ENCODE results near the gene ZG16.
"Not testable (repeated sequence)": the region's sequence is repeated elsewhere in the genome, so short reads cannot be mapped to it uniquely, and the experiment has no call there.

Gene ZG16

DNA sequence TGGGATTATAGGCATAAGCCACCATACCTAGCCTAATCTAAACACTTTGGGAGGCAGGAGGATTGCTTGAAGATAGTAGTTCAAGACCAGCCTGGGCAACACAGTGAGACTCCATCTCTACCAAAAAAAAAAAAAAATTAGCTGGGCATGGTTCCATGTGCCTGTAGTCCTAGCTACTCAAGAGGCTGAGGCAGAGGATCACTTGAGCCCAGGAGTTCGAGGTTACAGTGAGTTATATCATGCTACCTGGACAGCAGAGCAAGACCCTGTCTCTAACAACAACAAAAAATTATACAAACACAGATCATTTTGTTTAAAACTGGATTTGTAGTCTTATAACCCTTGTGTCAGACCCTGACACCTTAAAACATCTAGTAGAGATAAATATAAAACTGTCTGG, 24.5 kb upstream of the ZG16 start:
- no peak for DNase-seq

DNA sequence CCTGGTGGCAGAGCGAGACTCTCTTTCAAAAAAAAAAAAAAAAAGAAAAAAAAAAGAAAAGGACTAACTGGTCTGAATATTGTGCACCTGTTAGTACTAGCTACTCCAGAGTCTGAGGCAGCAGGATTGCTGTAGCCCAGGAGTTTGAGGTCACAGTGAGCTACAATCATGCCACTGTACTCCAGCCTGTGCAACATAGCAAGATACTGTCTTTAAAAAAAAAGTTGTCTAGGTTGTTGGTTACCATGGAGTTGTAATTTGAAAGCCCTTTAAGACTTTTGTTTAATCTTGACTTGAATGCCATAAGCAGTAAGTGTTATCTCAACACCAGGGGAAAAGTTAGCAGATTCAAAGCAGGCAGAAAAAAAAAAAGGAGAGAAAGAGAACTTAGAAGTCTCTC, 21.4 kb upstream of the ZG16 start:
- DNase-seq: no peak

DNA sequence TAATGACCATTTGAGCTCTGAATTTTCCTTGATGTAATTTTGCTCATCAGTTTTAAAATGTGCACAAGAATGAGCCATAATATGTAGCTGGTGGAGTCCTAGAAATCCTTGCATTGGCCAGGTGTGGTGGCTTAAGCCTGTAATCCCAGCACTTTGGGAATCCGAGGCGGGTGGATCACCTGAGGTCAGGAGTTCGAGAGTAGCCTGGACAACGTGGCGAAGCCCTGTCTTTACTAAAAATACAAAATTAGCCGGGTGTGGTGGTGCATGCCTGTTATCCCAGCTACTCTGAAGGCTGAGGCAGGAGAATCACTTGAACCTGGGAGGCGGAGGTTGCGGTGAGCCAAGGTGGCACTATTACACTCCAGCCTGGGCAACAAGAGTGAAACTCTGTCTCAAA, 21.0 kb upstream of the ZG16 start:
- DNase-seq: not testable (repeated sequence)

DNA sequence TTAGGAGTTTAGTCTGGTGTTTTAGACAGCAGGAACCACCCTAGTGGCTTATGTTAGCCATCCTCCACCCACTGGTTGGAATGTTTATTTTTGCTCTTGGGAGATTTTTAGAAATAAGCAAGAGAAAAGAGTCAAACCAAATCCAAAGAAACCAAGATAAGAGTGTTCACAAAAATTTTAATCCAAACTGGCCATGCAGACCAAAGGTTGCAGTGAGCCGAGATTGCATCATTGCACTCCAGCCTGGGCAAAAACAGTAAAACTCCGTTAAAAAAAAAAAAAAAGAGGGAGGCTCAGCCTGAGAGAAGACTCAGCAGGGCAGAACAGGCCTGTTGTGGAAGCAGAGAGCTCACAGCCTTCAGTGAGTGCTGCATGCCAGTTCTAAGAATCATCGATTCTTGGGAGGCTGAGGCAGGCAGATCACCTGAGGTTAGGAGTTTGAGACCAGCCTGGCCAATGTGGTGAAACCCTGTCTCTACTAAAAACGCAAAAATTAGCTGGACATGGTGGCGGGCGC, 20.0 kb upstream of the ZG16 start:
- DNase-seq: no peak

DNA sequence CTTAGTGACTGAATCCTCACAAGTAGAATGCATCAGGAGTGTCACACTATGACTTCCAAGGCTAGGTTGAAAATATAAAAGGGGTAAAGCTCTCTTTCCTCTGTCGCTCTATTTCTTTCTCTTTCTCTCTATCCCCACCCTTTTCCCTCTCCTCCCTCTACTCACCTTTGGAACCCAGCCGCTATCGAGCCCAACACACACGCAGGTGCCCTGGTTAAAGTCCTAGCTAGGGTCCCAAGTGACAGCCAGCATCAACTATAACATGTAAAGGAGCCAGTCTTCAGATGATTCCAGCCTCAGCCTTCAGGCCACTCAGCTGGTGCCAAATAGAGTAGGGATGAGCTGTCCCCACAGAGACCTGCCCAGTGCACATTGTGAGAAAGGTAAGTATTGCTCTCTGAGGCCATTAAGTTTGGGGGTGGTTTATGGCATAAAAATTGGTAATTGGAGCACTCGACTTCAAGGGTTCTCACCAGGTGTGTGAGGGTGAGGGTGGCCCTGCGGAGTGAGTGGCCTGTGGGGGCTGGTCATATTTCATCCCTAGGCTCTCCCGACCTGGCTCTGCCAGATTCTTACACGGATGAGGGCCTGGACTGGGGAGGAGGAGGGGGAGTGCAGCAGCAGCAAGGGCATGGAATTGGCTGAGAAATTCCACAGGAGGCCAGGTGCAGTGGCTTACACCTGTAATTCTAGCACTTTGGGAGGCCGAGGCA, 17.3 kb upstream of the ZG16 start:
- DNase-seq: no peak

DNA sequence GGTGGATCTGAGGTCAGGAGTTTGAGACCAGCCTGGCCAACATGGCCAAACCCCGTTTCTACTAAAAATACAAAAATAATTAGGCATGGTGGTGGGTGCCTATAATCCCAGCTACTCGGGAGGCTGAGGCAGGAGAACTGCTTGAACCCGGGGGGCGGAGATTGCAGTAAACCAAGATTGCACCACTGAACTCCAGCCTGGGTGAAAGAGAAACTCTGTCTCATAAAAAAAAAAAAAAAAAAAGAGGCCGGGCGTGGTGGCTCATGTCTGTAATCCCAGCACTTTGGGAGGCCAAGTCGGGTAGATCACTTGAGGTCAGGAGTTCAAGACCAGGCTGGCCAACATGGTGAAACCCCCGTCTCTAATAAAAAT, 16.8 kb upstream of the ZG16 start:
- DNase-seq: not testable (repeated sequence)

DNA sequence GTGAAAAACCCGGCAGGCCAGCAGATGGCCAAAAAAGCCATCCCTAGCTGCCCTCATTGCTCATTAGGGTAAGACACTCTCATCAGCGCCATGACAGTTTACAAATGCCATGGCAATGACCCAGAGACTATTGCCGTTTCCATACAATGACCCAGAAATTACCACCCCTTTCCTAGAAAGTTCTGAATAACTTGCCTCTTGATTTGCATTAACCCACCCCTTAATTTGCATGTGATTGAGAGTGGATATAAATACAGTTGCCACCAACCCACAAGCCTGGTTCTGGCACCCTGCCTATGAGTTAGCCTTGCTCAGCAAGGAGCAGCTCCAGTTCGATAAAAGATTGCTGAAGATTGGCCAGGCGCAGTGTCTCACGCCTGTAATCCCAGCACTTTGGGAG, 16.2 kb upstream of the ZG16 start:
- DNase-seq: no peak

DNA sequence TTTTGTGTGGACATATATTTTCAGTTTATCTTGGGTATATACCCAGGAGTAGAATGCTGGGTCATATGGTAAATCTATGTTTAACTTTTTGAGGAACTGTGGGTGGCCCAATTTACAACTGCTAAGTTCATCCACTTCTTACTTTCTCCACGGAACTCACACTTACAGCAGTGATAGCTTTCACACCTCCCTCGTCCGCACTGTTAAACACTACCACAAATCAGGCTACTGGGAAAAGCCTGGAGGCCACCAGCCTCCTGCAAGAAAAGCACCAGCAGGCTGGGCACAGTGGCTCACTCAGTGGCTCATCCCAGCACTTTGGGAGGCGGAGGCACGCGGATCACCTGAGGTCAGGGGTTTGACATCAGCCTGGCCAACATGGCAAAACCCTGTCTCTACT, 14.7 kb upstream of the ZG16 start:
- DNase-seq: no peak

DNA sequence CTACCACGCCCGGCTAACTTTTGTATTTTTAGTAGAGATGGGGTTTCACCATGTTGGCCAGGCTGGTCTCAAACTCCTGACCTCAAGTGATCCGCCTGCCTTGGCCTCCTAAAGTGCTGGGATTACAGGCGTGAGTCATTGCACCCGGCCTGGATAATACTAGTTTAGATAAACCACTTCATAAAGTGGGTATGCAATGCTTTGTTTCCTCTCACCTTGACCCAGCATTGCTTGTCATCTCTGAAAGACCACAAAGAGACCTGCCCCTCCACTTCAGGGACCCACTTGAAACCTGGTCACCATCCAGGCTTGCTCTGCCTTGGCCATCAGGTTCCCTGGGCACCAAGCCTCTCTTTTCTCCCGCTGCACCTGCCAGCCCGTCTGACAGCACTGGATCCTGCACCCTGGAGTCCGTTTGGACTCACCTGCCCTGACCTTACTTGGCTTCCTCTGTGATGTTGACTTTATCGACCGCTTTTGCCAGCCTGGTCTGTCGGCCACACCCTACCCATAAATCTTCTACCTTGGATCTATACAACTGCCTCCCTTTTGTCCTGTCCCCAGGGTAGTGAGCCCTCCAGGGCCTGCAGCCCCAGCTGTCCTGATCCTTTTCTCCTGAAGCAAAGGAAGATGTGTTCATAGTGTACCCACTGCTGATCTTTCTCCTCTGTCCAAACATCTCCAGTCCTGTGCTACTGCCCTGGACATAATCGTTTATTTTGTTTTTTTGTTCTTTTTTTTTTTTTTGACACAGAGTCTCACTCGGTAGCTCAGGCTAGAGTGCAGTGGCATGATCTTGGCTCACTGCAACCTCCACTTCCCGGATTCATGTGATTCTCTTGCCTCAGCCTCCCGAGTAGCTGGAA, 12.7 kb upstream of the ZG16 start:
- DNase-seq: no peak

DNA sequence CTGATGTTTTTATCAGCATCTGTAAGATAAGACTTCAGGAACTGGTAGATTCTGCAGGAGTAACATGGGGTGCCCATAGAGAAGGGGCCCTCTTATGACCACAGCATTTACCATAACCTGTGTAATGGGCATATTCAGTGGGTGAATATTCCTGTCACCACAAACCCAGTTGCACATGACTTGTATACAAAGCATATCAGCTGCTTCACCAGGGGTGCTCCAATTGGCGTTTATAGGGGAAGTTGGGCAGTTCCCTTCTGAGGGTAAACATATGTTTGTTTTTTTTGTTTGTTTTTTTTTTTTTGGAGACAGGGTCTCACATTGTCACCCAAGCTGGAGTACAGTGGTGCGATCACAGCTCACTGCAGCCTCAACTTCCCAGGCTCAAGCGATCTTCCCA, 11.5 kb upstream of the ZG16 start:
- DNase-seq: no peak

DNA sequence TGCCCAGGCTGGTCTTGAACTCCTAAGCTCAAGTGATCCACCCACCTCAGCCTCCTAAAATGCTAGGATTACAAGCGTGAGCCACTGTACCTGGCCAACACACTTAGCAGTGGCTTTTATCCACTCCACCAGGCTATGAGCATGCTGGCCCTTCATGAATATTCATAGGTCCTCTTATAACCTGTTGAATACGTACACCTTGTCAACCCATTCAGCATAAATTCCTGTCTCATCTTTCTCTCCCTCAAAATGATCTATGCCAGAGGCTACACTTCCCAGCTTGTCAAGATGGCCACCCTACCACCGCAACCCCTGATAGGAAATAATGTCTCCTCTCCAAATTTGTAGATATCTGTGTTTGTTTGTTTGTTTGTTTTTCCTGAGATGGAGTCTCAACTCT, 11.0 kb upstream of the ZG16 start:
- DNase-seq: no peak

DNA sequence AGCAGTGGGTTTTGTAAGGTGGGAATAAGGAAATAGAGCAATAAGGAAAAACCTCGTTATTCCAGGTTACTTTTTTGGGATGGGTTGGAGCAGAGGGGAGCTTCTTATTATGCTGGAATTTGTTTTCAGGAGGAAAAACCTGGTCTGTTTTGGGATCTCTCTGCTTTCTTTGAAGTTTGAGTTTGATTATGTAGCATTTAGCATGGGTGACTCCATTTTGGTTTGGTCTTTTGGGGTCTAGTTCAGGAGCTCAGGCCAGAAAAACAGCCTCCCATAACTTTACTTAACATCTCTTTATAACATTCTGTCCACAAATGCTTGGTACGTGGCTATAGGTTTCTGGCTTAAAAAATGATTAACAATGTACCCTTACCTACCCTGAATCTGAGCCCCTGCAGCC, 8.5 kb upstream of the ZG16 start:
- DNase-seq: no peak

DNA sequence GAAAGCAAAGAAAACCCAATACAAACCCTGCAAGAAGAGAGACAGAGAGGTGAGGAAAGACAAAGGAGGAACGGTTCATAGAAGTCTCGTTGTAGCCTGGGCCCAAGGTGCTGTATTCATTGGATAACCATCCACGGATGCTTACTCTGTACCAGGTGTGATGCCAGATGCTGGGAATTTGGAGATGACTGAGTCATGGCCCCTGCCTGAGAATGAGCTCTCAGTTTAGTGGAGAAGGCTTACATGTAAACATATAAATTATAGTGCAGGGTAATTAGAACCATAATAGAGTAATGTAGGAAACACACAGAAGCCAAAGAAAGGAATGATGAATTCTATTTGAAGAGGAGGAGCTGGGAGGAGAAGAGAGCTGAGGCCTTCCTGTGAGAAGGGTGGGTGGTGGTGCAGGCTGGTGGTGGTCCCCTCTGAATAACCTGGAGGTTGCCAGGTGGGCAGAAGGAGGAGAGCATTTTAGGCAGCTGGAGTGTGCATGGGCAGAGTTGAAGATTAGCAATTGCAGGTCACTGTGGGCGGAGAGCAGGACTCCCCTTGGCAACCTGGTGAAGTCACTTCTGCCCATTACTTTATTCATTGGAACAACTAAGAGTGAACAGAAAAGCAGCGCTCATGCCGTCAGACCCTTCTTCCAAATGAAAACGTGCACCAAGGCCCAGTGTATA, 7.7 kb upstream of the ZG16 start:
- DNase-seq: no peak

DNA sequence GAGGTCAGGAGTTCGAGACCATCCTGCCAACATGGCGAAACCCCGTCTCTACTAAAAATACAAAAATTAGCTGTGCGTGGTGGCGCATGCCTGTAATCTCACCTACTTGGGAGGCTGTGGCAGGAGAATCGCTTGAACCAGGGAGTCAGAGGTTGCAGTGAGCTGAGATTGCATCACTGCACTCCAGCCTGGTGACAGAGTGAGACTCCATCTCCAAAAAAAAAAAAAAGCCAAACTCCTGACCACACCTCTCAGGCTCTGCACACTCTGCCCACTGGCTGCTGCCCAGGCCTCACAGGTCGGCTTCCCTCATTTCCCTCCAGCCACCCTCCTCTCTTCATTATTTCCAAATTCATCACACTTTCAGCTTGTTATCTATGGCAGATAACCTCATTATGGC, 5.7 kb upstream of the ZG16 start:
- DNase-seq: not testable (repeated sequence)

DNA sequence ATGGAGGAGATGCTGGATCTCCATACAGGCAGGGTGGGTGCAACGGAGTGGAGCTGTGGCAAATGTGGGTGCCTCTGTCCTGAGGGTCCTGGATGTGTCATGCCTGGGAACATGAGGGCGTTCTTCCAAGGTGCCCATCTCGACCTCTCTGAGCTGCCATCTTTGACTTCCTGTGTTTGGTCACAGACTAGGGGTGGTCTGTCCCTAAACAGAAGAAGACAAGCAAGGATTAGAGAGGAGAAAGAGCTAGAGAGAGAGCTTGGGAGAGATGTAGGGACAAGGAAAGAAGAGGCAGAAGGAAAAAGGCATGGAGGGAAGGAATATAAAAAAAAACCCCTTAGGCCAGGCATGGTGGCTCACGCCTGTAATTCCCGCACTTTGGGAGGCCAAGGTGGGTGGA, 3.3 kb upstream of the ZG16 start:
- DNase-seq: no peak

DNA sequence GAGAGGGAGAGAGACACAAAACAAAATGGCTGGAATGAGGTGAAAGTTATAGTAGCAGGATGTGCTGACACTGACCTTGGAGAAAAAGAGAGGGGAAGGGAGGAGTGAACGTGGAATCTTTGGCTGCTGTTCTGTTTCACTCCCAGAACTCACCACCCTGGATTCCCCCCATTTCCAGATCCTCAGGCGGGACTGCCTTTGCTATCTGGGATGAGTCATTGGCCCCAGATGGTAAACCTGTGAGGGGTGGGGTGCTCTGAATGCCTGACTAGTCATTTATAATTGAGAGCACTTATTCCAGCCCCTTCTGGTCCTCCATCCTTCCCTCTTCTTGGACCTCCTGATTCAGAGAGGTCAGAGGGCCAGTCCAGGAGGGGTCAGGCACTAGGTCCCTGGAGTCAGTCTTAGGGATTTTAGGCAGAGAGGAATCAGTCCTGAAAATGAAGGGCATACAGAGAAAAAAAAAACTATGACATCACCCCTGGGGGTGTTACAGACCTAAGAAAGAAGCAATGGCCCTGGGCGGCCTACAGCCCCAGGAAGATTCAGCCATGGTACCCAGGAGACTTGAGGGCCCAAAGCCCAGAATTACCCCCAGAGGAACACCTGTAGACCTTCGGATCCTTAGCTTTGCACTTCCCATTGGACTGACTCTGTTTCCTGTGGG, 2.2 kb upstream of the ZG16 start:
- no peak for DNase-seq

DNA sequence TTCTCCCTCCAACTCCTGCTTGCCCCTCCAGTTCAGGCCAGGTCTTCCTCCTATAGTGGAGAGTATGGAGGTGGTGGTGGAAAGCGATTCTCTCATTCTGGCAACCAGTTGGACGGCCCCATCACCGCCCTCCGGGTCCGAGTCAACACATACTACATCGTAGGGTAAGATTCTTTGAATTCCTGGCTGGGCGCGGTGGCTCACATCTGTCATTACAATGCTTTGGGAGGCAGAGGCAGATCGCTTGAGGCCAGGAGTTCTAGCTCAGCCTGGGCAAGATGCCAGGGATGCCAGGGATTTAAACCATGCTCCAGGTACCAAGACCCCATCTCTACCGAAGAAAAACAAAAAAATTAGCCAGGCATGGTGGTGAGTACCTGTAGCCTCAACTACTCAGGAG, 1.4 kb downstream of the ZG16 start:
- DNase-seq: no peak

DNA sequence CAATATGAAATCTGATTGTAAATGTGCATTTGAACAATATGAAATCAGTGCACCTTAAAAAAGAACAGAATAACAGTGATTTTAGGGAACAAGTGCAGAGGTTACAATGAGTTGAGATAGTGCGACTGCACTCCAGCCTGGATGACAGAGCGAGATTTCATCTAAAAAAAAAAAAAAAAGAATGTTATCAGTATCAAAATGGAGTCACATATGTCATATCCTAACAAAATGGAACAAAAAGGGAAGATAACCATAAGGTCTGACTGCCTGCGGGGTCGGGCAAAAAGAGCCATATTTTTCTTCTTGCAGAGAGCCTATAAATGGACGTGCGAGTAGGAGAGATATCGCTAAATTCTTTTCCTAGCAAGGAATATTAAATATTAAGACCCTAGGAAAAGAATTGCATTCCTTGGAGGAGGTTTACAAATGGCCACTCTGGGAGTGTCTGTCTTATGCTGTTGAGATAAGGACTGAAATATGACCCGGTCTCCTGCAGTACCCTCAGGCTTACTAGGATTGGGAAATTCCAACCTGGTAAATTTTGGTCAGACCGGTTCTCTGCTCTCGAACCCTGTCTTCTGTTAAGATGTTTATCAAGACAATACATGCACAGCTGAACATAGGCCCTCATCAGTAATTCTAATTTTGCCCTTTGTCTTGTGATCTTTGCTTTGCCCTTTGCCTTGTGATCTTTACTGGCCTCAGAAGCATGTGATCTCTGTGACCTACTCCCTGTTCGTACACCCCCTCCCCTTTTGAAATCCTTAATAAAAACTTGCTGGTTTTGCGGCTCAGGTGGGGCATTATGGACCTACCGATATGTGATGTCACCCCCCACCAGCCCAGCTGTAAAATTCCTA, 5.3 kb downstream of the ZG16 start:
- not testable (repeated sequence) for DNase-seq

DNA sequence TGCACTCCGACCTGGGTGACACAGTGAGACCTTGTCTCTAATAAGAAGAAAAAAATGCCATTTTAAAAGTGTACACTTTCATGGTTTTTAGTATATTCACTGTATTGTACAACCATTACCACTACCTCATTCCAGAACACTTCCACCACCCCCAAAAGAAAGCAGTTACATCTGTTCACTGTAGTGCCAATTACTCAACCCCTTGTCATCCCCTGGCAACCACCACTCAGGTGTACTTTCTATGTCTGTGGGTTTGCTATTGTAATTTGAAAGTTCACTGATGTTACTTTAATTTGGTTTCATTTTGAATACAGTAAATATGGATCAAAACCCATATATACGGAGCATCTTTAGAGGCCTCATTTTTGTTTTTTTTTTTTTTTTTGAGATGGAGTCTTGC, 6.1 kb downstream of the ZG16 start:
- DNase-seq: no peak

DNA sequence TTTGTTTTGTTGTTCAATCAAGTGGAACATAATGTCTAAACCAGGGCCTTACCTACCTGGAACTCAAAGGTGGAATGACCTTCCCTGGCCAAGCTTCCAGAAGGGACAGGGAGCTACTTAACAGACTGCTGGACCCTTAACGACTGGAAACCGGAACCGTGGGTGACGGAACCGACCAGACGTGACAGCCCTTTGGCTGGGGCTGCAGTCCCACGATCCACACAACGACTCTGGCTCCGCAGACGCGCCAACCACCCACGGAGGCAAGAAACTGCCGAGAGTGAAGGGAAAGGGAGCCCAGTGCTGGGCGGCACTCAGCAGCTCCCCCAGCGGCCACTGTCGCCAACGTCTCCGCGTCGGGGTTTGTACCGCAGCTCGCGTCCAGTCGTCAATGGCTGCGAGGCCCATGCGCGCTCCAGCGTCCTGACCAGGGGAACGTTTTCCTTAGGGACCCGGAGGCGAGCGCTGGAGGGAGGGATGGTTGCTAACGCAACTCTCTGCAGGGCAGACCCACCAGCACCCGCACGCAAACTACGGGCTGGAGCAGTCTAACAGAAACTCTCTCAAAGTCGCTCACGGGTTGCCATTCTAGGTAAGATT, 6.9 kb downstream of the ZG16 start:
- DNase-seq: no peak

DNA sequence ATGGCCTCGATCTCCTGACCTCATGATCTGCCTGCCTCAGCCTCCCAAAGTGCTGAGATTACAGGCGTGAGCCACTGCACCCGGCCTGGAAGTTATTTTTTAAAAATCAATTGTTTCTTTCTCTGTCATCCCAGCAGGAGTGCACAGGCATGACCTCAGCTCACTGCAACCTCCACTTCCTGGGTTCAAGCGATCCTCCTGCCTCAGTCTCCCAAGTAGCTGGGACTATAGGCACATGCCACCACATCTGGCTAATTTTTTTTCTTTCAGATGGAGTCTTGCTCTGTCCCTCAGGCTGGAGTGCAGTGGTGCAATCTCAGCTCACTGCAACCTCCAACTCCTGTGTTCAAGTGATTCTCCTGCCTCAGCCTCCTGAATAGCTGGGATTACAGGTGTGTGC, 9.1 kb downstream of the ZG16 start:
- not testable (repeated sequence) for DNase-seq

DNA sequence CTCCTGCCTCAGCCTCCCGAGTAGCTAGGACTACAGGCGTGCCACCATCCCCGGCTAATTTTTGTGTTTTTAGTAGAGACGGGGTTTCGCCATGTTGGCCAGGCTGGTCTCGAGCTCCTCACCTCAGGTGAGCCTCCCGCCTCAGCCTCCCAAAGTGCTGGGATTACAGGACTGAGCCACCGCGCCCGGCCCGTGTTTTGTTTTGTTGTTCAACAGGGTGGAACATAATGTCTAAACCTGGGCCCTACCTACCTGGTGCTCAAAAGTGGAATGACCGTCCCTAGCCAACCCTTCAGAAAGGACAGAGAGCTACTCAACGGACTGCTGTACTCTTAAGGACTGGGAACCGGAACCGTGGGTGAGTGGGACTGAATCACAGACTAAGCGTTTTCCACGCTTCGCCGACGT, 11.7 kb downstream of the ZG16 start:
- no peak for DNase-seq

Measured in SW 1271 (cell line).